Spleen (tissue), 11 donors: ENCODE results near the gene CHD3. TPM values are rescaled to one million over a fixed set of nuclear protein-coding genes. Genes with fewer than 3 reads are reported as not detected.
A peak's percentile ranks its signal among the peaks of the same experiment; 100 is the strongest.

Experiments used
- DNase-seq: peaks from one replicate; pipeline ENCODE4 v3.0.0-alpha.2; 2020
- H3K27ac ChIP-seq, 8 donors: fragments of 200-600 bp; sonication (generic) in 7 of 8; 1 replicate in 4 of 8; 2 replicates in 4 of 8; pipeline versions ENCODE4 v1.5.0 to v1.8.0; 2016 to 2021; ENCODE audit warnings: inconsistent platforms in 4 of 8, mild to moderate bottlenecking in 4 of 8, moderate library complexity in 1 of 8
- H3K27me3 ChIP-seq, 7 donors: fragments of 200-600 bp; sonication (generic) in 6 of 7; replicated peaks in 1 of 7; 1 replicate in 4 of 7; 2 replicates in 3 of 7; pipeline versions ENCODE4 v1.5.0 to v1.8.0; 2016 to 2021; ENCODE audit warnings: inconsistent platforms in 3 of 7, mild to moderate bottlenecking in 1 of 7
- H3K36me3 ChIP-seq, 6 donors: fragments of 200-600 bp; sonication (generic) in 5 of 6; 1 replicate in 4 of 6; 2 replicates in 2 of 6; pipeline versions ENCODE4 v1.5.0 to v1.8.0; 2016 to 2021; ENCODE audit warnings: inconsistent platforms in 2 of 6
- H3K4me1 ChIP-seq, 6 donors: fragments of 200-600 bp; sonication (generic) in 5 of 6; 1 replicate in 3 of 6; 2 replicates in 3 of 6; pipeline versions ENCODE4 v1.5.0 to v1.8.0; 2016 to 2021; ENCODE audit warnings: inconsistent platforms in 3 of 6
- H3K4me3 ChIP-seq, 8 donors: fragments of 200-600 bp; sonication (generic) in 7 of 8; 1 replicate in 4 of 8; 2 replicates in 4 of 8; pipeline versions ENCODE4 v1.5.0 to v1.8.0; 2016 to 2021; ENCODE audit warnings: inconsistent platforms in 4 of 8, mild to moderate bottlenecking in 4 of 8, moderate library complexity in 2 of 8
- H3K9me3 ChIP-seq, 8 donors: fragments of 200-600 bp; sonication (generic) in 7 of 8; 1 replicate in 4 of 8; 2 replicates in 4 of 8; pipeline versions ENCODE4 v1.5.0 to v1.8.0; 2016 to 2021; ENCODE audit warnings: inconsistent platforms in 4 of 8
- CTCF ChIP-seq, 11 experiments: fragments of 200-600 bp in 7 of 11; fragments of 450-650 bp in 4 of 11; sonication (generic) in 4 of 11; IDR thresholded peaks in 8 of 11; conservative IDR thresholded peaks in 3 of 11; 1 replicate in 7 of 11; 2 replicates in 4 of 11; pipeline versions ENCODE4 v1.4.0 to v1.8.0; 2016 to 2021; ENCODE audit warnings: antibody characterized with exemption in 11 of 11, inconsistent platforms in 4 of 11, mild to moderate bottlenecking in 1 of 11
- POLR2A ChIP-seq, 3 donors: fragments of 450-650 bp; IDR thresholded peaks; one replicate each; pipeline ENCODE4 v1.5.1; 2017; ENCODE audit warnings: antibody characterized with exemption in 3 of 3, mild to moderate bottlenecking in 1 of 3
- POLR2AphosphoS5 ChIP-seq, 3 donors: sonication (generic); formaldehyde crosslinking; IDR thresholded peaks; one replicate each; pipeline ENCODE4 v1.5.1; 2017; ENCODE audit warnings: antibody characterized with exemption in 3 of 3
- WGBS, 5 donors: extraction: QIAGEN DNeasy Blood & Tissue Kit in 3 of 5; methylation state at CpG; one replicate each; pipeline versions ENCODE4 v1.1.5 to v1.1.7; 2013 to 2018; 5-methylcytosine and 5-hydroxymethylcytosine counted together
- intact Hi-C: fragments of 100-400 bp; cut with DNase I; formaldehyde crosslinking; loops from one replicate; pipeline ENCODE4 v1.15.0; 2023; ENCODE audit warnings: low total_unique reads
- polyA plus RNA-seq, 3 donors: library from polyadenylated mRNA; stranded (reverse); fragments of 200-250 nt; gene quantifications; one replicate each; pipeline ENCODE4 v1.2.1, GENCODE V29; 2013
- total RNA-seq, 7 donors: library from RNA; depleted of rRNA in 3 of 7; stranded (reverse); fragments of >200 nt in 3 of 7; fragmentation: NEBNext Ultra II Directional in 4 of 7; extraction: Animal tissue kit (Norgen Biotek cat#: 25700) in 4 of 7; gene quantifications; one replicate each; pipeline versions ENCODE4 v1.1.0 to v1.2.1, GENCODE V29; 2016 to 2021
- donor health status: healthy with polysubstance abuse.
- donor health status: DM: no; HTN: no; CAD: no; lungs with moderate emphysema.
- donor health status: DM: no; HTN: no; CAD: no.
- donor health status: Bipolar disorder and iron deficiency.
- donor health status: healthy.
- donor health status: DM: no; HTN: no; CAD: no.
- donor health status: DM: yes; HTN: yes; CAD: no.

CHD3 gene
- total and polyA plus RNA-seq, 10 donors = 37.0 to 117 (median 82.5) TPM

GRCh38 chr17:7903154-7904103, 14.8 kb downstream of the CHD3 start:
- no peak for DNase-seq

GRCh38 chr17:7909089-7909488, 20.5 kb downstream of the CHD3 start:
- DNase-seq = no peak
- 91 to 97% (median 95%) methylated on average over 22 to 29 of the region's 29 CpGs for WGBS, 5 donors
- Histone ChIP-seq H3K9me3 (no peaks in the 10 kb centered on the region), H3K4me3 (no peak overlapping the region), H3K4me1 (peaks cover 0 to 11% (median 5%) of the 10 kb centered on the region in 6 donors), H3K27me3 (no peaks in the 10 kb centered on the region), H3K36me3 (peaks cover 0 to 85% (median 81%) of the 10 kb centered on the region in 6 donors), H3K27ac (no peak overlapping the region)
- intact Hi-C loops = no loop called here
- TF ChIP-seq POLR2AphosphoS5 (IDR thresholded peaks at IDR 0.05) = peak in 1 of 3 donors; percentile 51
- no peak for TF ChIP-seq POLR2A (IDR thresholded peaks at IDR 0.05)

More at GRCh38 chr17:7903154-7904103, 14.8 kb downstream of the CHD3 start:
- no peak overlapping the region for H3K4me3 ChIP-seq
- H3K4me1 ChIP-seq = peaks cover 0 to 4% (median 0%) of the 10 kb centered on the region in 6 donors
- no peaks in the 10 kb centered on the region for H3K27me3 ChIP-seq
- no peak for TF ChIP-seq POLR2A (IDR thresholded peaks at IDR 0.05)
- TF ChIP-seq POLR2AphosphoS5 (IDR thresholded peaks at IDR 0.05) = no peak
- no peak for TF ChIP-seq CTCF (IDR thresholded peaks at IDR 0.05 in 8 of 11, conservative IDR thresholded peaks at IDR 0.05 in 3 of 11)
- no peak overlapping the region for H3K27ac ChIP-seq
- whole genome bisulfite sequencing, 5 donors = 89 to 94% (median 91%) methylated on average over 22 of the region's 22 CpGs
- H3K36me3 ChIP-seq = peaks cover 2 to 100% (median 100%) of the 10 kb centered on the region in 6 donors
- intact Hi-C loops = no loop called here
- H3K9me3 ChIP-seq = no peaks in the 10 kb centered on the region

- H3K36me3 ChIP-seq = peaks cover 0 to 73% (median 69%) of the 10 kb centered on the region in 6 donors
Measured at GRCh38 chr17:7910281-7910680, 21.7 kb downstream of the CHD3 start.

GRCh38 chr17:7910711-7911110, 22.1 kb downstream of the CHD3 start:
- H3K4me1 ChIP-seq = peaks cover 7 to 26% (median 17%) of the 10 kb centered on the region in 6 donors
- peaks cover 0 to 69% (median 65%) of the 10 kb centered on the region in 6 donors for H3K36me3 ChIP-seq
- H3K27me3 ChIP-seq = no peaks in the 10 kb centered on the region
- no peak overlapping the region for H3K4me3 ChIP-seq
- H3K9me3 ChIP-seq = no peaks in the 10 kb centered on the region
- TF ChIP-seq POLR2AphosphoS5 (IDR thresholded peaks at IDR 0.05) (no peak), CTCF (IDR thresholded peaks at IDR 0.05 in 8 of 11, conservative IDR thresholded peaks at IDR 0.05 in 3 of 11) (no peak), POLR2A (IDR thresholded peaks at IDR 0.05) (no peak)
- H3K27ac ChIP-seq = no peak overlapping the region
- 66 to 94% (median 81%) methylated on average over 13 of the region's 13 CpGs for WGBS, 5 donors
- no peak for DNase-seq
- intact Hi-C loops = loop anchor here (5.0 kb wide), 1 partner anchor 147 kb away; no protein-coding TSS in a partner anchor

More at GRCh38 chr17:7910281-7910680, 21.7 kb downstream of the CHD3 start:
- DNase-seq = no peak
- no peak overlapping the region for H3K27ac ChIP-seq
- H3K4me3 ChIP-seq = no peak overlapping the region
- intact Hi-C loops = loop anchor here (5.0 kb wide), 1 partner anchor 147 kb away; no protein-coding TSS in a partner anchor
- TF ChIP-seq CTCF (IDR thresholded peaks at IDR 0.05 in 8 of 11, conservative IDR thresholded peaks at IDR 0.05 in 3 of 11) (no peak), POLR2A (IDR thresholded peaks at IDR 0.05) (no peak), POLR2AphosphoS5 (IDR thresholded peaks at IDR 0.05) (no peak)
- H3K9me3 ChIP-seq = no peaks in the 10 kb centered on the region
- peaks cover 7 to 23% (median 14%) of the 10 kb centered on the region in 6 donors for H3K4me1 ChIP-seq
- 95 to 97% (median 96%) methylated on average over 15 of the region's 15 CpGs for WGBS, 5 donors
- H3K27me3 ChIP-seq = no peaks in the 10 kb centered on the region
